HG02763 (cell line): ENCODE results near the gene CD7.
"Not testable (repeated sequence)": the region's sequence is repeated elsewhere in the genome, so short reads cannot be mapped to it uniquely, and the experiment has no call there.

ENCODE experiments used
- ATAC-seq: cut with Tn5 transposase; IDR thresholded peaks from one replicate; pipeline ENCODE4 v1.9.1; 2021; ENCODE audit warnings: mild to moderate bottlenecking, moderate library complexity; ENCODE audit not compliant: unreplicated experiment

CD7 gene

DNA sequence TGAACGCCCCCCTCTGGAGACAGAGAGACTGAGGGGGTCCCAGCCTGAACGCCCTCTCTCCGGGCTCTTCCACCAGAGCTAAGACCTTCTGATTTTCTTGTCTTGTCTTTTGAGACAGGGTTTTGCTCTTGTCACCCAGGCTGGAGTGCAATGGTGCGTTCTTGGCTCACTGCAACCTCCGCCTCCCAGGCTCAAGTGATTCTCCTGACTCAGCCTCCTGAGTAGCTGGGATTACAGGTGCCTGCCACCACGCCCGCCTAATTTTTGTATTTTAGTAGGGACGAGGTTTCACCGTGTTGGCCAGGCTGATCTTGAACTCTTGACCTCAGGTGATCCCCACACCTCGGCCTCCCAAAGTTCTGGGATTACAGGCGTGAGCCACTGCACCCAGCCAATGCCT lies 30.6 kb upstream of the CD7 start:
- ATAC-seq, result not testable (repeated sequence)

DNA sequence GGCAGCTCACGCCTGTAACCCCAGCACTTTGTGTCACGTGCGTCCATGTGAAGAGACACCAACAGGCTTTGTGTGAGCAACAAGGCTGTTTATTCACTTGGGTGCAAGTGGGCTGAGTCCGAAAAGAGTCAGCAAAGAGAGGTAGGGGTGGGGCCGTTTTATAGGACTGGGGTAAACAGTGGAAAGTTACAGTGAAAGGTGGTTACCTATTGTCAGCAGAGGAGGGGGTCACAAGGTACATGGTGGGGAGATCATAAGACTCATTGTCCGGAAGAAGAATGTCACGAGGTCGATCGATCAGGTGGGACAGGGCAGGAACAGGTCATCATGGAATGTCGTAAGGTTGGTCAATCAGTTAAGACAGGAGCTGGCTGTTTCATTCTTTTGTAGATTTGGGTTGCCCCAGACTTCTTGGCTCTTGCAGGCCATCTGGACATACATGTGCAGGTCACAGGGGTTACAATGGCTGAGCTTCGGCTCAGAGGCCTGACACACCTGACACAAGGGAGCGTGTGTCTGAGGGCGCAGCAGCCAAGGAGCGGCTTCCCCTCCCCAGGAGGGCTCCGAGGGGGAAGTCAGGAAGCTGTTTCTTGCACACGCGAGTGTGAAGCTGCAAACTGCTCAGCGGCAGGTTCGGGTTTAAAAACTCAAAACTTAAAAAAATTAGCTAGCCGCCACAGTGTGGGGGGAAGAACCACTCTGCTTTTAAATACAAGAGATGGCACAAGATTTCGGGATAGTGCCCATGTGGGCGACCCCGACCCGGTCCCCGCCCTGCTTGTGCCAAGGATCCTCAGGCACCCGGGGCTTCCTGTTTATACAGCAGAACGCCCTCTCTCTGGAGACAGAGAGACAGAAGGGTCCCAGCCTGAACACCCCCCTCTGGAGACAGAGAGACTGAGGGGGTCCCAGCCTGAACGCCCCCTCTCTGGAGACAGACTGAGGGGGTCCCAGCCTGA lies 29.2 kb upstream of the CD7 start:
- ATAC-seq, result no peak

DNA sequence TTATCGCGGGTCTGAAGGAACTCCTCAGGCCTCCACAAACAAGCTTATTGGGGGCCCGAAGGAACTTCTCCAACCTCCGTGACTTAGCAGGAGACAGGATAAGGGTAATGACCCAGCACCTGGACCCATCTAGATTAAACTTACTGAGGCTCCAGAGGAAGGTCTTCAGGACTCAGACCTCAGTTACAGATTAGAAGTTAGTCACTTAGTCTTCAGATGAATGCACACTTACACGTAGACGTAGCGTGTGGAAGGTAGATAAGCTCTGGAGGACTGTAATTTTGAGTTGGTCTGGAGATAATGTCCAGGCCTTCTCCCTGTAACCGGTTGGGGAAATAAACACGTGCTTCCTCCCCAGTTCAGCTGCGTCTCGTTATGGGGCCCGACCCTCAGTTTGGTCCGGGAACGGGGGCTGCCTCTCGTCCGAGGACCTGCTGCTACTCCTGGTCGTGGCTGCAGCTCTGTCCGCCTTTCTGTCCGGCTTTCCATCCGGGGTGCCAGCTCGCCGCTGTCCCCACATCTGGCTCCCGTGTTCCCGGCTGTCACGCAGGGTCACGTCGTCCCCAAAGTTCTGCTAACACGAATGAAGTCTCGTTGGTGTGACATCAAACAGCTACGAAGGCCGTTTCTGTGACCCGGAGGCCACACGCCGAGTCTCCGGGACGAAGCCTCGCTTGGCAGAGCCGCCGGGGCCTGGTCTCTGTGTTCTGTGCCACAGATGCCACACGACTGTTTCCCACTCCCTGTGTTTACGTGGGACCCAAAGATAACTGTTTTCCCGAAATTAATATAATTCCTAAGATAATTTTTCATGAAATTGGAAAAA lies 28.0 kb upstream of the CD7 start:
- ATAC-seq, result no peak

DNA sequence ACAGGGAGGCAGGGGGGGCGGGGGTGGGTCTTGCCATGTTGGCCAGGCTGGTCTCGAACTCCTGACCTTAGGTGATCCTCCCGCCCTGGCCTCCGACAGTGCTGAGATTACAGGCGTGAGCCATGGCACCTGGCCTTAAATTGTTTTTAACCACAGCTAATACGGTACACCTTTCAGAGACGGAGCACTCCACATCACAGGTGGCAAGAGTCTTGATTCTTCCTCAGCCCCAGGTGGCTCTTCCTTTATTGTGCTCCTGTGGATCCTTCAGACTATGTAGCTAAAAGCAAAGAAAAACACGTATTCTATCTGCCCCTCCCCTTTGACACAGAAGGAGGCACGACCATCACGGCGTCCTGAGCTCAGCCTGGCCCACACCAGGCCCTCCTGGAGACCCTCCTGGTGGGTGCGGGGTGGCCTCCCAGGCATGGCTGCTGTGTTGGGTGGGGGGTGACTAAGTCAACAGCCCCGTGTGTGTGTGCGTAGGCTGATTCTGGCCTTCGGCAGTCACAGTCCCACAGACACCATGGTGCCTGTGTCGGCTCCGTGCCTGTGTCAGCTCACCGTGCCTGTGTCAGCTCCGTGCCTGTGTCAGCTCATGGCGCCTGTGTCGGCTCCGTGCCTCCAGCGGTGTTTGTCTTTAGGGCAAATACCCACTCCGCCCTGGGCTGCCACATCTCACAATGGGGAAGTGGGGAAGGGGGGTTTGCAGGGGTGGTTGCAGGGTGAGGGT lies 26.9 kb upstream of the CD7 start:
- no peak for ATAC-seq

DNA sequence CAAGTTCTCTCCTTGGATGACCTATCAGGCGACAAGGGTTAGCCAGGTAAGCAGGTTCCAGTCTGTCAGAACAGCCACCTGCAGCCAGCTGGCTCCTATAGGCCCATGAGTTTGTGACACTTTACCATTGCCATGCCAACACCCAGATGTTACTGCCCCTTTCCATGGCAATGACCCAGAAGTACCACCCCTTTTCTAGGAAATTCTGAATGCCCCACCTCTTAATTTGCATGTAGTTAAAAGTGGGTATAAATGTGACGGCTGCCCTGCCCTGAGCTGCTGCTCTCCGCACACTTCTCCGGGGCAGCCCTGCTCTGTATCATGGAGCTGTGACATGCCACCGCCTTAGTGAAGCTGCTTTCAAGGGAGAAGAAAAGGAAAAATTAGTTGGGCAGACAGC lies 26.2 kb upstream of the CD7 start:
- no peak for ATAC-seq

DNA sequence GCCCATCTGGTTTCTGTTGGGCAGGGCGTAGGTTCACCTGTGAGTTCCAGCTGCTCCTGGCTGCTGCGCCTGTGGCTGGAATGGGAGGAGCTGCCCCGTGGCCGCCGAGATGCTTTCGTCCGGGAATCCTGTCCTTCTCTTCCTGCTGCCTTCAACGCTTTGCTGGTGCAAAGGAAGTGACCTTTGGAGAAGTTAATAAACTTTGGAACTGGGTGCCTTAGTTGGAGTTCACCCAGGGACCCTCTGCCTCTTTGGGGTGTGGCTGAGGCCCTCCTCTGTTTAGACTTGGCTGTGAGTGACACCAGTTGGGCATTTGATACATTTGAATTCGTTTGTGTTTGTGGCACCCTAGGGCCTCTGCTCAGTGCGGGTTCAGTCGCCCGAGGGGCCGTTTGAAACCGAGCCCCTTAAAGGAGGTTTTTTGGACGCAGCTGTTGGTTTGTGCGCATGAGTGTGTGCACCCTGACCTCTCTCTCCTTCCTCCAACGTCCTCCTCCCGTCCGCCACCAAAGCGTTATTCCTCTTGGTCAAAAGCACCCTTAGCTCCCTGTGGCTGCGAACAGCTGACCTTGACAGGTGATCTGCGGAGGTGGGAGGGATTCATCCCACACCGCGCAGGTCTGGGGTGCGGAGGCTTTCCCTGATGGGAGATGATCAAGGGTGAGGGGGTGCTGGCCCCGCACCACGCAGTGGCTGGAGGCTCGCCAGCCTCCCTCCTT lies 25.1 kb upstream of the CD7 start:
- no peak for ATAC-seq

DNA sequence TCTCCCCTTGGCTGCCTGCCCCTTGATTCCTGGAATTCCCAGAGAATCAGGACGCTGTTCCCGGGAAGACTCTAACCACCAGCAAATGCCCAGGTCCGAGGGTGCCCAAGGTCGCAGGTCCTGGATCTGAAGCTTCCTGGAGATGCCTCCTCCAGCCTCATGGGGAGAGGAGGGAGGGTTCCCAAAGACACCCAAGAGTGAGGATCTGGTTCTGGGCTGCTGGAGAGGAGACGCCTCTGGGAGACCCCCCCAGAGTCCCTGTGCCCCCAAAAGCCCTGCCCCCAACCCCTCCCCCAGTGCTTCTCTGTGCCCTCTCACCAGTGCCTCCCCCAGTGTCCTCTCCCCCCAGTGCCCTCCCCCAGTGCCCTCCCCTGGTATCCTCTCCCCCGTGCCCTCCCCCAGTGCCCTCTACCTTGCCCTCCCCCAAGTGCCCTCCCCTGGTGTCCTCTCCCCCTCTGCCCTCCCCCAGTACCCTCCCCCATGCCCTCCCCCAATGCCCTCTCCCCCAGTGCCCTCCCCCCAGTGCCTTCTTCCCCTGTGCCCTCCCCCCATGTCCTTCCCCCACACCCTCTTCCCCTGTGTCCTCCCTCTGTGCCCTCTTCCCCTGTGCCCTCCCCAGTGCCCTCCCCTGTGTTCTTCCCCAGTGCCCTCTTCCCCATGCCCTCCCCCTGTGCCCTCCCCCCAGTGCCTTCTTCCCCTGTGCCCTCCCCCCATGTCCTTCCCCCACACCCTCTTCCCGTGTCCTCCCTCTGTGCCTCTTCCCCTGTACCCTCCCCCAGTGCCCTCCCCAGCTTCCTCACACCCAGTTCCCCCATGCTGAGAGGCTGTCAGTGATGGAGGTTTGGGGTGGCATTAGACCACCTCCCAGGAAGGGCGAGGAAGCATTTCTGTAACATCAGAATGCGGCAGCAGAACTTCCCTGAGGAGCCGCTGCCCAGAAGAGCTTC lies 22.5 kb upstream of the CD7 start:
- ATAC-seq, result no peak

DNA sequence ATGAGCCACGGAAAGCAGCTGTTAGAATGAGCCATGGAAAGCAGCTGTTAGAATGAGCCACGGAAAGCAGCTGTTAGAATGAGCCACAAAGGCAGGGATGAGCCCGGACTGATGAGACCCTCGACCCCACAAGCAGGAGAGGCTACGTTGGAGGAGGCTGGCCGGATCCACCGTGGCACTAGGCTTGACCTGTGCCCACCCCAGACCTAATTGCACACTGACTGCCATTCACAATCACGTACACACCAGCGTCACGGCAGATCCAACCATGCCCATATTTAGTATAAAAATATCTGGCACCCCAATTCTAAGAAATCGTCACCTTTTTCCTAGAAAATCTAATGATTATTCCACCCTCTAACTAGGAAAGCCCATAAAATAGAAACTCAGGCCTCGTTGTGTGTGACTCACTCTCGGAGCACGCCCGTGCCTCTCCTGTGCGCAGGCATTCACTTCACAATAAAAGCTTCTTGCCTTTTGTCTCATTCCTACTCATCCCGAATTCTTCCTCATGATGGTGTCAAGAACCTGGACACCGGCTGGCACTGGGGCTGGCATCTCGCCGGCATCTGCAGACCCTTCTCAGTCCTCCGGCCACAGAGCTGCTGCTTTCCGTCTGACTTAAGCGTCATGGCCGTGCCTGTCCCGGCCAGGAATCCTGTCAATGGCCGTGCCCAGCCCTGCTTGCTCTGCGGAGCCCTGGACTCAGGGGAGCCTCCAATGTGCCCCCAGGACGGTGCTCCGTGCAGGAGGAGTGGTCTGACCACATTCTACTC lies 21.6 kb upstream of the CD7 start:
- no peak for ATAC-seq

DNA sequence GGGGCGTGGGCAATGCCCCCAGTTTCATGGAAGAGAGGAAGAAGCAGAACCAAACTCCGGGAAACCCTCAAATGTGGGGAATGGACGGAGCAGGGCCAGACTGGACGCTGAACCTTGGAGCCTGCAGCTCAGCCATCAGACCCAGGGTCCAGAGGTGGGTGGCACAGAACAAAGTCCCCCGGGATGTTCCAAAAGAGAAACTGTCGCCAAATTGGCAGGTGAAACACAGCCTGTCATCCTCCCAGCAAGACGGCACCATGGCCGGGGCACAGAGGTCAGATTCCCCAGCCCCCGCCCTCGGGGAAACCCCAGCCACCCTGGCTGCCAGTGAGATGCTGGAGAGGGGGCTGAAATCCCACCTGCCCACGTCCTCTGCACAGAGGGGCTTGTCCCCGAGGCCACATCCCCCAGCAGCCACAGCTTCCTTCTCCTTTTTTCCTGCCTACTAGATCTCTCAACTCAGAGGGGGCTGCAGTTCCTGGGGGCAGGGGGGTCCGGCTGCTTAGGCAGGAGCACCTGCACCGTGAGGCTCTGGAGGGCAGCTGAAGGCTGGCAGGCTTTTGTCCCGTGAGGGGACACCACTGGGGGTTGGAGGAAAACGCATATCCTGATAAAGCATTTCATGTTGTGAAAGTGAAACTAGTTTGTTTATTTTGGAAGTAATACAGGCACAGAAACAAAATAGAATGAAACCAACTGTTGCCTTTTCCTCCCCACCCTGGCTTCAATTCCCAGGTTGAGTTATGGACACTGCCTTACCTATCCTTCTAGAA lies 17.4 kb upstream of the CD7 start:
- ATAC-seq, result no peak

DNA sequence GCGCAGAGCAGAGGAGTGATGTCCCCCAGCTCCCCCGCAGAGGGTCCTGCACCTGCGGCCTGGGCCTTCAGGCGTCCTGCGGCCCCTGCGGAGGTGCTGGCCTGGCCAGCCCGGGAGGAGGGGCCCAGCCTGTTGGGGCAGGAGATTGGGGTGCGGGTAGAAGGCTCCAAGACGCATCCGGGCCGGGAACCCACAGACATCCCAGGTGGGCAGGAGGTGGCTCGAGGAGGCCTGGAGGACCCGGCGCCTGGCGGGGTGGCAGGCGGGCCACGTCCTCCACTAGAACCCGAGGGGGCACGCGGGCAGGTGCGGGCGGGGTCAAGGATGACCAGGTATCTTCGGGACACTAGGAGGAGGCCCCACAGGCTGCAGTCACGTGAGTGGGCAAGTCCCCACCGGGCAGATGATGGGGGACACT lies 16.8 kb upstream of the CD7 start:
- no peak for ATAC-seq

DNA sequence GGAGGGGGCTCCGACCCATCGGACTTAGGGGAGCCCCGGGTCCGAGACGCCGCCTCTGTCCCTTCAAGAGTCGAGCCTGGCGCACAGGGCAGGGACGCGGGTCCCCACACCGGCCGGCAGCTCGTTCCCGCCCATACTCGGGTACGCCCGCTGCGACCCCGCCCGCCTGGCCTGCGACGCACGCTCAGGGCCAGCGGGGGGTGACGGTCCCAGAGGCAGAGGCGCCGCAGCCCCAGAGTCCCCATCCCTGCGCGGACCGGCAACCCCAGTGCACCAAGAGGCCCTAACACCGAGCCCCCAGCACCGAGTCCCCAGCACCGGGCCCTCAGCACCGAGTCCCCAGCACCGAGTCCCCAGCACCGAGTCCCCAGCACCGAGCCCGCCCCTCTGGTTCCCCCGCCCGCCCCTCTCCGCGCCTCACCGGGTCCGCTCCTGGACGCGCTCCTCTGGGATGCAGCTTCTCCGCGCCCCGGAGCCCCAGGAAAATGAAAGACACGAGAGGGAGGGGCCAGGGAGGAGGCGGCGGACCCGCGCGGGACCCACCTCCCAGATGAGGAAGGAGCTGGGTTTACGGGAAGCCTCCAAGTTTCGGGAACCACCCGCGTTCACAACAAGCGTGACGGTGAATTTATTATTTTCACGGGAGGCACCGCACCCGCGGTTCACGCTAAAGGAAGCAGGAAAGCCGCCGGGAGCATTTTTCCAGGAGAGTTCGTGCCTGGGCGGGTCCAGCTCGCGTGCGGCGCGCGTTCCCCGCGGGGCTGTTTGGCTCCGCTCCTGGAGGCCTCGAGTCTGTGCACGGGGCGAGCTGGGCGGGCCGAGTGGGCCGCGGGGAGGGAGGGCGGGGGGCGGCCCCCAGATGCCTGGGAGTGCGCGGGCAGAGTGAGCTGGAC lies 16.1 kb upstream of the CD7 start, which contains the start of gene SECTM1:
SECTM1 (minus strand) TSS at position 488 of the 893 bp plus-strand sequence. CDS start 6,526 bp downstream, outside the sequence.
- ATAC-seq, result no peak

DNA sequence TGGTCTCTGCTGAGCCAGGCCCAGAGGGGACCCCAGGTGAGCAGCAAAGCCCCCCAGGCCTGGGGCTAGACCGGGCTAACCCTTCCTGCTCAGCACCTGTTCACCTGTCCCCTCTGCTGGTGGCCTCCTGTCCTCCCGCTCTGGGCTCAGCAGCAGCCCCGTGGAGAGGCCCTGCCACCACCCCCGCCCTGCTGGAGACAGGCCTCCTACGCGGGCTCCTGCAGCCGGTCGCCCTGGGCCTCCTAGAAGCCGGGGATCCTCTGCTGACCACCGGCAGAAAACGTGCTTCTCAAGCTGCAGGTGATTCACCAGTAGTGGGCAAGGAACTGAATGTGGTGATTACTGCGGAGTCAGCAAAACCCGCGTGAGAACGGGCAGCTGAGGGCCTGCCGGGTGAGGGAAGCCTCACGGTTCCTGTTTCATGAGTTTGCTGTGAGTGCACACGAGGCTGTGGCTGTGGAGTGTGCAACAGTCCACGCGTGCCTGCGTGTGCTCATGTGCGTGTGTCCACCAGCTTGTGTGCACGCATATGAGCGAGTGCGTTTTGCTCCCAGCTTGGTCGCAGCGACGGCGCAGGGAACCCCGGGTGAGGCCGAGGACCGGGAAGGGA lies 15.4 kb upstream of the CD7 start:
- ATAC-seq, result no peak

DNA sequence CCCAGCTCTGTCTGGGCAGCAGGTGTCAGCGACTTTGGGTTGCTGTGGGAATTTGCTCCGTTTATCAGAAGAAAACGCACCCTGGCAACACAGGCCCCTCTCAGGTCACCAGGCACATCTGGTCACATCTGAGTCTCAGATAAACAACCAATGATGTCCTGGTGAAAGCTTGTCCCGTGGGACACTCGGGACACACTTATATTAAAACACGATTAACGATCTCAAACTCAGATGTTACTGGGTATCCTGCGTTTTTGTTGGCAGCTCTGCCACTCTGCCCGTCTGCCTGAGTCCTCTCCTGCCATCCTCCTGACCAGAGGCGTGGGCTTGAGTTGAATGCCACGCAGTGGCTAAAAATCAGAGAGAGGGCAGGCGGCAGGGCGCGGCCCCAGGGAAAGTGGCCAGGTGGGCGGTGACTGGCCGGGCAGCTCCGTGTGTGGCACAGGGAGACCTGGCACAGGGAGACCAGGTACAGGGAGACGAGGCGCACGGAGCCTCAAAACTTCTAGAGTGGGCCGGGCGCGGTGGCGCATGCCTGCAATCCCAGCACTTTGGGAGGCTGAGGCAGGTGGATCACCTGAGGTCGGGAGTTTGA lies 14.0 kb upstream of the CD7 start:
- ATAC-seq, result no peak

DNA sequence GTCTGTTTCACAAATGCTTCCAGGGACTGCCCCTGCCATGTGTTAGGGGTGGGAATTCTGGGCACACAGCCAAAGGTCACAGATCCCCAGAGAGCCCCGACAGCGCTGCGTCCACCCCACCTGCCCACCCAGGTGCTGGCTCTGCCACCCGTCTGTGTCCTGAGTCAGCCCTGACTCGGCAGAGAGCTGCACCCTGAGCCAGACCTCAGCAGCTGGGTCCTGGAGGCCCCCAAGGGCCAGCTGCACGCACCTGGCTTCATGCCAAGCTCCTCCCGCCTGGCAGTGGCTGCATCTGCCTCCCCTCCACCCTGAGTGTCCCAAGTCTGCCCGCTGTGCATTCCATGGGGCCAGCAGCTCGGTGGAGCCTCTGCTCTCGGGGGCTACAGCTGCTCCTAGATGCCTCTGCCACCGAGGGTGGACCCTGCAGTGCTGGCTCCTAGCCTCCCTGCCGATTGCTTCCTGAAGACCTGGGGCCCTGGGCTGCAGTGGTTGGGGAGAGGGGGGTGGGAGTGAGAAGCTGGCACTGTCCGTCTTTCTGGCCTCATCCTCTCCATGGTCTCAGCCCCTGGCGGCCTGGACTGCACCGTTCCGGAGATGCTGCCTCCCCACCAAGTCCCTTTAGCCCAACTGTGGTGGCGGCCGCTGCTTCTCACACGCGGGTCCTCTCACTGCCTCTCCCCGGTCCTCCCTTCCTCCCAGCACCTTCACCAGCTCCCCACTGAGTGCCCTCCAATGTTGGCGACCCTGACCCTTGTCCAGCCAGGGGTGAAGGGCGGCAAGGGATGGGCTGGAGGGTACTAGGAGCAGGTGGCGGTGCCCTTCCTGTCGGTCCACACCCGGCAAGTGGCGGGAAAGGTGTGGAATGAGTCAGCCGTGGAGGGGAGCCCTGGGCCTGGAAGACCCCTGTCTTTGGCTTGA lies 13.2 kb upstream of the CD7 start:
- ATAC-seq, result no peak
